LoVo (cell line): ENCODE measurements around the gene BIRC6.
"Not testable (repeated sequence)": the region's sequence is repeated elsewhere in the genome, so short reads cannot be mapped to it uniquely, and the experiment has no call there.

ENCODE experiments used
- DNase-seq: peaks from one replicate; pipeline ENCODE4 v3.0.0-alpha.2; 2016; ENCODE audit warnings: low spot score

BIRC6 gene

GRCh38 chr2:32452338-32453064, 95.7 kb downstream of the BIRC6 start:
- no peak for DNase-seq

GRCh38 chr2:32453242-32454062, 96.6 kb downstream of the BIRC6 start:
- DNase-seq = no peak

GRCh38 chr2:32455816-32456215, 99.0 kb downstream of the BIRC6 start:
- no peak for DNase-seq

- DNase-seq = no peak
Measured at GRCh38 chr2:32456808-32457207, 100.0 kb downstream of the BIRC6 start.

- no peak for DNase-seq
Measured at GRCh38 chr2:32457814-32458213, 101.0 kb downstream of the BIRC6 start.

GRCh38 chr2:32460861-32461260, 104.0 kb downstream of the BIRC6 start:
- not testable (repeated sequence) for DNase-seq

GRCh38 chr2:32463110-32463509, 106.3 kb downstream of the BIRC6 start:
- no peak for DNase-seq

GRCh38 chr2:32464431-32464830, 107.6 kb downstream of the BIRC6 start:
- no peak for DNase-seq

GRCh38 chr2:32472605-32473004, 115.8 kb downstream of the BIRC6 start:
- DNase-seq = no peak

GRCh38 chr2:32474381-32474780, 117.6 kb downstream of the BIRC6 start:
- DNase-seq = no peak

GRCh38 chr2:32478889-32479620, 122.2 kb downstream of the BIRC6 start:
- no peak for DNase-seq

- no peak for DNase-seq
Measured at GRCh38 chr2:32479993-32480392, 123.2 kb downstream of the BIRC6 start.

GRCh38 chr2:32482471-32482870, 125.6 kb downstream of the BIRC6 start:
- DNase-seq = no peak

- DNase-seq = peak; percentile 12
Measured at GRCh38 chr2:32484937-32485336, 128.1 kb downstream of the BIRC6 start.

- DNase-seq = no peak
Measured at GRCh38 chr2:32485399-32485798, 128.6 kb downstream of the BIRC6 start.

- no peak for DNase-seq
Measured at GRCh38 chr2:32489061-32489460, 132.2 kb downstream of the BIRC6 start.

GRCh38 chr2:32491346-32491745, 134.5 kb downstream of the BIRC6 start:
- no peak for DNase-seq

GRCh38 chr2:32495139-32495538, 138.3 kb downstream of the BIRC6 start:
- DNase-seq = no peak

- DNase-seq = no peak
Measured at GRCh38 chr2:32496662-32497061, 139.8 kb downstream of the BIRC6 start.

GRCh38 chr2:32498306-32498705, 141.5 kb downstream of the BIRC6 start:
- no peak for DNase-seq

- DNase-seq = no peak
Measured at GRCh38 chr2:32502941-32503340, 146.1 kb downstream of the BIRC6 start.

- no peak for DNase-seq
Measured at GRCh38 chr2:32504877-32505478, 148.2 kb downstream of the BIRC6 start.
